ENCODE results near the gene ZBTB16. TPM values are rescaled to one million over a fixed set of nuclear protein-coding genes. Genes with fewer than 3 reads are reported as not detected.

Gene ZBTB16
- total and polyA plus RNA-seq, 2 of the 4 experiments (the other 2 are of a cell fraction) = not detected

DNA sequence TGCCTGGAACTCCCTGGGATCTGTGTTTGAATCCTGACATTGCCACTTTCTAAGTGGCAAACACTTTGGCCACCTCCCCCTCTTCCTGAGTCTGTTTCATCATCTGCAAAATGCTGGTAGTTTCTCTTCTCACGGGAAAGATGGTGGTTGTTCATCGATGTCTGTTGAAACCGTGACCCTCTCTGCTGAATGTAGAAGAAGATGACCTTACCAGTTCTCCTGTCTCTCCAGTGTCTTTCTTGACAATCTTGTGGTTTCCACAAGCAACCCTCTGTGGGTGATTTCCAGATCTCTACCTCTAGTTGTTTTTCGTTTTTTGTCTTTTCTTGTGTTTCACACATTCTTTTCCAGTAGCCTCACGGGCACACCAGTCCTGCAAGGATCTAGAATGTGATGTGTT, 27.5 kb downstream of the ZBTB16 start:
- ATAC-seq (ENCODE audit: low read depth) (no peak), DNase-seq (no peak)
- no peak overlapping the region for H2BK5ac ChIP-seq (ENCODE audit: low read depth, low read length, poor library complexity, severe bottlenecking)
- H2BK20ac ChIP-seq (ENCODE audit: low read depth, low read length) = no peak overlapping the region
- no peak overlapping the region for H3K27ac ChIP-seq (ENCODE audit: insufficient read depth, low read length)
- no peak overlapping the region for H2BK15ac ChIP-seq (ENCODE audit: low read depth, low read length)
- POLR2A ChIA-PET (ENCODE audit: unreplicated experiment) = interaction anchor here (0.6 kb wide), 1 partner anchor 481 kb away, joined by 3 read pairs; no protein-coding TSS in a partner anchor
- H3K27me3 ChIP-seq (ENCODE audit: control insufficient read depth, insufficient read depth, low read length) = peaks cover 8% of the 10 kb centered on the region
- H3K56ac ChIP-seq (ENCODE audit: extremely low read depth, insufficient read depth, low read length) = no peak overlapping the region
- H2AFZ ChIP-seq (replicated peaks; ENCODE audit: low read length, poor library complexity) = no peak overlapping the region
- no peak overlapping the region for H3K14ac ChIP-seq (replicated peaks; ENCODE audit: low read depth, low read length)
- no peaks in the 10 kb centered on the region for H3K79me1 ChIP-seq (ENCODE audit: low read depth in 1 of 2, low read length in 2 of 2)
- H3K18ac ChIP-seq (ENCODE audit: low read depth, low read length) = no peak overlapping the region
- no peak overlapping the region for H3K4me2 ChIP-seq (ENCODE audit: low read depth, low read length)
- intact Hi-C loops (cut with micrococcal nuclease) = no loop called here
- no peak overlapping the region for H4K8ac ChIP-seq (ENCODE audit: low read depth in 2 of 2, low read length in 2 of 2)
- no peak for TF ChIP-seq CHD1 (IDR thresholded peaks at IDR 0.05; ENCODE audit: low read depth, low read length)
- no peak for TF ChIP-seq NFE2L2 (IDR thresholded peaks at IDR 0.05; ENCODE audit: low read depth, low read length)
- no peak for TF ChIP-seq MXI1 (IDR thresholded peaks at IDR 0.05; ENCODE audit: borderline replicate concordance, low read depth, low read length)
- no peak for TF ChIP-seq BHLHE40 (IDR thresholded peaks at IDR 0.05; ENCODE audit: low read depth, low read length)
- no peak for TF ChIP-seq MAZ (IDR thresholded peaks at IDR 0.05; ENCODE audit: borderline replicate concordance, low read depth, low read length)
- TF ChIP-seq FOS (IDR thresholded peaks at IDR 0.05; ENCODE audit: low read depth, low read length) = no peak
- no peak for TF ChIP-seq RAD21 (IDR thresholded peaks at IDR 0.05; ENCODE audit: low read length)
- TF ChIP-seq MAFK (IDR thresholded peaks at IDR 0.05; ENCODE audit: low read depth, low read length) = no peak
- no peak for TF ChIP-seq RFX5 (IDR thresholded peaks at IDR 0.05; ENCODE audit: low read depth, low read length)
- no peak for TF ChIP-seq CEBPB (IDR thresholded peaks at IDR 0.05; ENCODE audit: low read depth, low read length)
- no peak for TF ChIP-seq RCOR1 (IDR thresholded peaks at IDR 0.05; ENCODE audit: insufficient replicate concordance, low read length)
- no peak for TF ChIP-seq POLR2A (IDR thresholded peaks at IDR 0.05; ENCODE audit: low read depth, low read length)
- H4K20me1 ChIP-seq (ENCODE audit: insufficient read depth, low read length) = no peaks in the 10 kb centered on the region
- CTCF ChIA-PET = no interaction called here
- H4K91ac ChIP-seq (ENCODE audit: insufficient read depth, low read depth, low read length) = no peak overlapping the region
- BruUV-seq (replicated peaks) = no TSS peak
- H3K4me1 ChIP-seq (ENCODE audit: control insufficient read depth, insufficient read depth, low read length) = no peaks in the 10 kb centered on the region
- no peak overlapping the region for H2BK120ac ChIP-seq (ENCODE audit: low read depth, low read length)
- no peak overlapping the region for H3K23ac ChIP-seq (ENCODE audit: low read depth, low read length)
- no peak overlapping the region for H4K5ac ChIP-seq (ENCODE audit: low read depth, low read length)
- no peak overlapping the region for H2AK5ac ChIP-seq (ENCODE audit: low read depth, low read length)
- no CpG with 5 or more reads among the region's 5 CpGs for WGBS, 2 experiments (ENCODE audit: extremely low coverage in 2 of 2, insufficient read length in 1 of 2)
- no peak overlapping the region for H3K9ac ChIP-seq (ENCODE audit: low read depth, low read length)
- H3K4ac ChIP-seq (ENCODE audit: low read depth, low read length) = no peak overlapping the region
- in situ Hi-C loops (cut with MboI; ENCODE audit: low sequenced_read_pairs) = no loop called here
- no peaks in the 10 kb centered on the region for H3K9me1 ChIP-seq (ENCODE audit: insufficient read depth, low read length)
- no peak overlapping the region for H2AK9ac ChIP-seq (replicated peaks; ENCODE audit: low read depth, low read length, poor library complexity)
- no peaks in the 10 kb centered on the region for H3K36me3 ChIP-seq (ENCODE audit: control insufficient read depth, insufficient read depth, low read length)
- H3K4me3 ChIP-seq (ENCODE audit: insufficient read depth, low read depth, low read length) = no peak overlapping the region
- no peaks in the 10 kb centered on the region for H3K9me3 ChIP-seq (ENCODE audit: control insufficient read depth, insufficient read depth, low read length)
- dilution Hi-C loops (cut with HindIII; ENCODE audit: low sequenced_read_pairs, unreplicated experiment) = no loop called here

Measured in IMR-90 (cell line).